BE2C (cell line): ENCODE data around the gene GTF2A1.

Experiments used
- DNase-seq: peaks from one replicate; pipeline ENCODE4 v3.0.0-alpha.2; 2020
- H3K27me3 ChIP-seq: fragments of 250-450 bp; sonication (Bioruptor Pico); 2 replicates; pipeline ENCODE4 v1.5.1; 2020; ENCODE audit warnings: mild to moderate bottlenecking
- H3K36me3 ChIP-seq: fragments of 250-450 bp; sonication (Bioruptor Pico); 2 replicates; pipeline ENCODE4 v1.5.1; 2020; ENCODE audit warnings: mild to moderate bottlenecking
- H3K4me1 ChIP-seq: fragments of 250-450 bp; sonication (Bioruptor Pico); 2 replicates; pipeline ENCODE4 v1.5.1; 2020
- H3K4me3 ChIP-seq: 2 replicates; pipeline ENCODE4 v1.5.1; 2011; ENCODE audit warnings: low read depth, low read length
- H3K9me3 ChIP-seq: fragments of 250-450 bp; sonication (Bioruptor Pico); 2 replicates; pipeline ENCODE4 v1.5.1; 2020
- CTCF ChIP-seq: IDR thresholded peaks from 2 replicates; pipeline ENCODE4 v1.5.1; 2012; ENCODE audit warnings: mild to moderate bottlenecking, low read depth, low read length

GTF2A1 gene

GRCh38 chr14:81222126-81222525 is 1.4 kb upstream of the GTF2A1 start:
- Histone ChIP-seq H3K36me3 (peaks cover 3% of the 10 kb centered on the region; the same call in 1 of the 2 replicates), H3K27me3 (no peaks in the 10 kb centered on the region), H3K4me1 (no peaks in the 10 kb centered on the region), H3K9me3 (no peaks in the 10 kb centered on the region), H3K4me3 (no peak overlapping the region)
- no peak for TF ChIP-seq CTCF
- DNase-seq = no peak

- TF ChIP-seq CTCF = no peak
- no peak for DNase-seq
- no peaks in the 10 kb centered on the region for H3K27me3 ChIP-seq
- peak overlapping the region; percentile 70 for H3K4me3 ChIP-seq
- H3K9me3 ChIP-seq = no peaks in the 10 kb centered on the region
- H3K36me3 ChIP-seq = peaks cover 3% of the 10 kb centered on the region
- no peaks in the 10 kb centered on the region for H3K4me1 ChIP-seq
Observed at GRCh38 chr14:81221579-81222102, 882 bp upstream of the GTF2A1 start.

GRCh38 chr14:81220580-81220829 is 254 bp downstream of the GTF2A1 start:
- H3K4me3 ChIP-seq = peak overlapping the region; percentile 96
- TF ChIP-seq CTCF = no peak
- peaks cover 12% of the 10 kb centered on the region for H3K36me3 ChIP-seq
- no peaks in the 10 kb centered on the region for H3K27me3 ChIP-seq
- DNase-seq = no peak
- no peaks in the 10 kb centered on the region for H3K9me3 ChIP-seq
- no peaks in the 10 kb centered on the region for H3K4me1 ChIP-seq

- no peak for TF ChIP-seq CTCF
- Histone ChIP-seq H3K4me1 (no peaks in the 10 kb centered on the region), H3K36me3 (peaks cover 17% of the 10 kb centered on the region), H3K27me3 (no peaks in the 10 kb centered on the region), H3K4me3 (peak overlapping the region; percentile 96), H3K9me3 (no peaks in the 10 kb centered on the region)
- DNase-seq = peak; percentile 48
Observed at GRCh38 chr14:81219759-81220579, 790 bp downstream of the GTF2A1 start.

GRCh38 chr14:81219210-81219758 is 1.5 kb downstream of the GTF2A1 start:
- Histone ChIP-seq H3K4me1 (no peaks in the 10 kb centered on the region), H3K27me3 (no peaks in the 10 kb centered on the region), H3K4me3 (peak overlapping the region; percentile 91), H3K36me3 (peaks cover 20% of the 10 kb centered on the region), H3K9me3 (no peaks in the 10 kb centered on the region)
- DNase-seq = peak; percentile 91
- TF ChIP-seq CTCF = no peak

- Histone ChIP-seq H3K36me3 (peaks cover 55% of the 10 kb centered on the region), H3K9me3 (no peaks in the 10 kb centered on the region), H3K27me3 (no peaks in the 10 kb centered on the region), H3K4me3 (no peak overlapping the region), H3K4me1 (peaks cover 8% of the 10 kb centered on the region; the same call in 1 of the 2 replicates)
- peak; percentile 72 for TF ChIP-seq CTCF
- peak; percentile 60 for DNase-seq
Observed at GRCh38 chr14:81211844-81212243, 8.9 kb downstream of the GTF2A1 start.
